GM19193 (cell line): Measurements from ENCODE around the gene TANK.

Experiments used
- POLR2A ChIP-seq: IDR thresholded peaks from 4 replicates; pipeline ENCODE4 v1.6.1; 2011; ENCODE audit not compliant: insufficient read depth, insufficient read length; ENCODE audit errors: extremely low read depth

Gene TANK

GRCh38 chr2:161147856-161148255, 12.4 kb upstream of the TANK start:
- TF ChIP-seq POLR2A = no peak

GRCh38 chr2:161150704-161151103, 9.5 kb upstream of the TANK start:
- no peak for TF ChIP-seq POLR2A

- no peak for TF ChIP-seq POLR2A
Measured at GRCh38 chr2:161152302-161152701, 7.9 kb upstream of the TANK start.

DNA sequence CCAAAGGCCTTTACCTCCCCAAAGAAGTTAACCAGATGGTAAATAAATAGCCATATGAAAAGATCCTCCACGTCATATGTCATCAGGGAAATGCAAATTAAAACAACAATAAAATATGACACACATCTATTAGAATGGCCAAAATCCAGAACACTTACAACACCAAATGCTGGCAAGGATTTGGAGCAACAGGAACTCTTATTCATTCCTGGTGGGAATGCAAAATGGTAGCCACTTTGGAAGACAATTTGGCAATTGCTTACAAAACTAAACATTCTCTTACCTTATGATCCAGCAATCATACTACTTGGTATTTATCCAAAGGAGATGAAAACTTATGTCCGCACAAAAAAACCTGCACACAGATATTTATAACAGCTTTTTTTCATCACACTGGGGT, 1.3 kb upstream of the TANK start:
- TF ChIP-seq POLR2A = no peak

DNA sequence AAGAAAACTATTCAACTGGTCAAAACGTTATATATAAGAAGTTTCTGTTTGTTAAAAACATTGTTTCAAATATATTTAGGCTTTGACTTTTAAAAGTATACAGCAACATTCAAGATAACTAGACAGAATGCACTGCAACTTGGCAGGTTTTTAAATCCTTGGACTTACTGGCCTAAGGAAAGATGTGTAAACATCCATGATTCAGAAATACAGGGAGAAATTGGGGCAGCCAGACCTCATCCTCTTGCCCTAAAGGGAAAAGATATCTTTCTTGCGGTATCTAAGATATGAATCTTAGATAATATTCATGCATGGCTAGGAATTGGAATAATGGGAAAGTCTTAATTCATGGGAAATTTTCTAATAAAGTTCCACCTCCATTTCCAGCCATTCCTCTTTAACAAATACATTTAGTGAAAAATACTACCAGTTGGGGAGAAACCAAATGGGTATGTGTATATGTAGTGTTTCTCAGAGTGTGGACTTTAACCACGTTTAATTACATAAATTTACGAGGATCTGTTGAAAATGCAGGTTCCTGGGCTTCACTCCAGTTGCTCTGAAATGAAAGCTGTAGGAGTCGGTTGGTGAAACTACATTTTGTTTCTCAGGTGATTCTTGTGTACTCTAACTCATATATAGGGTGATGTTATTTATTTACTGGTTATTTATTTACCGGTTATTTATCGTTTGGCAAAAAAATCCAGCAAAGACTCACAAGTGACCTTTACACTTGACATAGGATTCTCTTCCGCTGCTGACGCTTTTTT, 587 bp upstream of the TANK start:
- TF ChIP-seq POLR2A = no peak

DNA sequence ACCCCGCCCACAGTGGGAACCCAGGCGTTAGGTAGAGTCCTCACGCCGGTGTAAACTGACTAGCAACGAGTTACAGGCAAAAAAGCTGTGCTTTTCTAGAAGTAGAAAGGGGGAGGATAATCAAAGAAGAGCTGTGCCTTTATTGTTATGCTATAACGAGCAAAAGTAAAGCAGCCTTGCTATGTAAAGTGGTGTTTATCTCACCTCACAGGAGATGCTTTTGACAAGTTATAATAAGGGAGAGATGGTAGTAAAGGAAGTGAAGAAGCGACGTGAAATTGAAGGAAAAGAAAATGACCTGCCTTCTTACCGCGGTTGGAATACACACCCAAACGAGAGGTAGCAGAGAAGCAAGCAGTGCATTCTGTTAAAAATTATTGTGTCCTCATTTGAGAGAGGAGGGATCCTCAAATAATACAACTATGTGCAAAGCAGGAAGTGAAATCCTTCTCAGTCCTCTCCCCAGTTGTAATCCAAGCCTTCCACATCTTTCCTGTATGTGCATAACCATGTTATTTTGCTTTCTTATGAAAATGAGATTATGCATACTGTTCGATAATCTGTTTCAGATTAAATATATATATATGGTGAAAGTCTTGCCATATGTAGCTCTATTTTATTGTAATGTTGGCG, 962 bp downstream of the TANK start:
- TF ChIP-seq POLR2A = no peak

- TF ChIP-seq POLR2A = no peak
Measured at GRCh38 chr2:161163440-161163839, 3.2 kb downstream of the TANK start.

DNA sequence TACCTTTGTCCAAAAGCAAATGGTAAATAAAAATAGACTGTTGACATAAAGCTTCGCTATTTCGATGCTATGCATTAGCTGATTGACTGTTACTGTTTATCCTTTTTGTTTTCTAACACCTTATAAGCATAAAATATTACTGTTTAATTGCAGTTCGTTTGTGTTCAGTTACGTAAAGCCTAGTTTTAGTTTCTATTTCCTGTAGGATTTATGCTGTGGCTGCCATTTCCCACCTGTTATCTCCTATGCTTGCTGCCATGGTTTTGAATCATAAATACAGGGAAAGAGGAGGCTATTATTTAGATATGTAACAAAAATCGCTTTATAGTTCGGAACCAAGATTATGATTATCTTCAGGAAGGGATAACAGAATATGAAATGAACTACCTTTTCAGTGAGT, 3.9 kb downstream of the TANK start:
- no peak for TF ChIP-seq POLR2A

GRCh38 chr2:161165266-161165665, 5.0 kb downstream of the TANK start:
- TF ChIP-seq POLR2A = no peak

DNA sequence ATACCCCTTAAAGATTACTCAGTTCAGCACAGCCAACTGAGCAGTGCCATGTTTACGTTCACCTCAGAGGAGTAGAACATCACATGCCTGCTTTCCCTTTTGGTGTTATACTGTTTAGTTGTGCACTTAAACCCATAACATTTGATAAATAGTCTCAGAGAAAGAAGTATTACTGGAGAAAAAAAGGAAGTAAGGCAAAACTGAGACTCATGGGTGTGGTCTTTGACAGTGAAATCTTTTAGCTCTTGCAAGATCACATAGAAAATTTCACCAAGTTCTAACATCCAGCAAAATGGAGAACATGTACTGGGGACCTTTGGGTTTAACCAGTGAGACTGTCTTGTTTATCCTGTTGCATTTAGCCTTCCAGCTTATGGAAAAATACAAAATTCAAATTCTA, 5.6 kb downstream of the TANK start:
- TF ChIP-seq POLR2A = no peak

GRCh38 chr2:161166538-161167409, 6.5 kb downstream of the TANK start:
- TF ChIP-seq POLR2A = no peak

GRCh38 chr2:161169335-161169734, 9.1 kb downstream of the TANK start:
- no peak for TF ChIP-seq POLR2A

GRCh38 chr2:161170377-161170776, 10.1 kb downstream of the TANK start:
- TF ChIP-seq POLR2A = no peak

- no peak for TF ChIP-seq POLR2A
Measured at GRCh38 chr2:161170958-161171932, 11.0 kb downstream of the TANK start.
